Gastrocnemius medialis (tissue), 4 donors: Measurements from ENCODE around the gene LASP1NB.
"Not testable (repeated sequence)": the region's sequence is repeated elsewhere in the genome, so short reads cannot be mapped to it uniquely, and the experiment has no call there.

Experiments used
- ATAC-seq, 2 donors: fragments of 150-250 bp; one replicate each; pipeline ENCODE4 v1.9.1; 2016
- DNase-seq, 2 donors: peaks; one replicate each; pipeline ENCODE4 v3.0.0-alpha.2; 2019
- H3K27ac ChIP-seq, 4 donors: fragments of 200-600 bp; sonication (generic); 1 replicate in 1 of 4; 2 replicates in 3 of 4; pipeline ENCODE4 v1.5.1; 2016 to 2018; ENCODE audit warnings: mild to moderate bottlenecking in 2 of 4, moderate library complexity in 1 of 4
- H3K27me3 ChIP-seq, 3 donors: fragments of 200-600 bp; sonication (generic) in 2 of 3; 1 replicate in 1 of 3; 2 replicates in 2 of 3; pipeline versions ENCODE4 v1.5.1 to v1.6.0; 2016 to 2019; ENCODE audit warnings: mild to moderate bottlenecking in 1 of 3, moderate library complexity in 1 of 3
- H3K36me3 ChIP-seq, 2 donors: fragments of 200-600 bp; sonication (generic) in 1 of 2; one replicate each; pipeline ENCODE4 v1.5.1; 2017 to 2018
- H3K4me1 ChIP-seq, 2 donors: fragments of 200-600 bp; sonication (generic) in 1 of 2; one replicate each; pipeline ENCODE4 v1.5.1; 2016 to 2017; ENCODE audit warnings: mild to moderate bottlenecking in 2 of 2
- H3K4me3 ChIP-seq, 4 donors: fragments of 200-600 bp; sonication (generic) in 3 of 4; 1 replicate in 1 of 4; 2 replicates in 3 of 4; pipeline ENCODE4 v1.5.1; 2016 to 2019; ENCODE audit warnings: mild to moderate bottlenecking in 2 of 4
- H3K9me3 ChIP-seq, 3 donors: fragments of 200-600 bp; sonication (generic) in 2 of 3; 1 replicate in 1 of 3; 2 replicates in 2 of 3; pipeline ENCODE4 v1.5.1; 2016 to 2019
- CTCF ChIP-seq, 5 experiments: fragments of 450-650 bp in 3 of 5; fragments of 200-600 bp in 2 of 5; sonication (generic) in 2 of 5; IDR thresholded peaks in 4 of 5; conservative IDR thresholded peaks in 1 of 5; 1 replicate in 4 of 5; 2 replicates in 1 of 5; pipeline ENCODE4 v1.5.1; 2016 to 2019; ENCODE audit warnings: antibody characterized with exemption in 5 of 5, mild to moderate bottlenecking in 3 of 5, moderate library complexity in 3 of 5
- POLR2A ChIP-seq, 2 donors: fragments of 450-650 bp; IDR thresholded peaks; one replicate each; pipeline ENCODE4 v1.6.1; 2017; ENCODE audit warnings: antibody characterized with exemption in 2 of 2, mild to moderate bottlenecking in 2 of 2, moderate library complexity in 2 of 2
- in situ Hi-C, 4 donors: fragments of 200-750 bp; cut with MboI; loops; one replicate each; pipeline versions ENCODE4 v1.15.0 to v1.8.0; 2017; ENCODE audit warnings: low sequenced_read_pairs in 4 of 4
- intact Hi-C: fragments of 100-400 bp; cut with DNase I; formaldehyde crosslinking; loops from one replicate; pipeline ENCODE4 v1.15.1; 2023; ENCODE audit warnings: low total_unique reads

The LASP1NB gene

GRCh38 chr17:38926293-38927070 lies 1.1 kb downstream of the LASP1NB start:
- no peak overlapping the region for H3K27ac ChIP-seq
- TF ChIP-seq POLR2A (IDR thresholded peaks at IDR 0.05) (no peak), CTCF (IDR thresholded peaks at IDR 0.05 in 4 of 5, conservative IDR thresholded peaks at IDR 0.05 in 1 of 5) (no peak)
- no peak for ATAC-seq
- H3K4me3 ChIP-seq: no peak overlapping the region
- H3K9me3 ChIP-seq: no peaks in the 10 kb centered on the region
- H3K27me3 ChIP-seq: no peaks in the 10 kb centered on the region
- intact Hi-C loops (no loop called here), in situ Hi-C loops (no loop called here)
- DNase-seq: no peak
- H3K36me3 ChIP-seq: no peaks in the 10 kb centered on the region
- H3K4me1 ChIP-seq: peaks cover 19 to 20% of the 10 kb centered on the region in 2 donors

- intact Hi-C loops, ATAC-seq, H3K27me3 ChIP-seq, in situ Hi-C loops, H3K36me3 ChIP-seq, DNase-seq, H3K27ac ChIP-seq, H3K4me3 ChIP-seq, H3K9me3 ChIP-seq, H3K4me1 ChIP-seq: not testable (repeated sequence)
These were observed 5.4 kb downstream of the LASP1NB start for GRCh38 chr17:38930782-38931181.

- ATAC-seq, in situ Hi-C loops, H3K4me3 ChIP-seq, intact Hi-C loops, H3K27me3 ChIP-seq, H3K27ac ChIP-seq, H3K36me3 ChIP-seq, H3K9me3 ChIP-seq, H3K4me1 ChIP-seq, DNase-seq: not testable (repeated sequence)
These were observed 8.5 kb downstream of the LASP1NB start for GRCh38 chr17:38933962-38934361.

- TF ChIP-seq CTCF (IDR thresholded peaks at IDR 0.05 in 4 of 5, conservative IDR thresholded peaks at IDR 0.05 in 1 of 5): no peak
- TF ChIP-seq POLR2A (IDR thresholded peaks at IDR 0.05): no peak
- in situ Hi-C loops: no loop called here
- DNase-seq (no peak), ATAC-seq (no peak)
- H3K4me1 ChIP-seq: no peaks in the 10 kb centered on the region
- H3K36me3 ChIP-seq: no peaks in the 10 kb centered on the region
- intact Hi-C loops: no loop called here
- H3K9me3 ChIP-seq: no peaks in the 10 kb centered on the region
- no peaks in the 10 kb centered on the region for H3K27me3 ChIP-seq
- no peak overlapping the region for H3K27ac ChIP-seq
- H3K4me3 ChIP-seq: no peak overlapping the region
These were observed 14.6 kb downstream of the LASP1NB start for GRCh38 chr17:38939987-38940386.

- no peak for DNase-seq
- no peak for TF ChIP-seq POLR2A (IDR thresholded peaks at IDR 0.05)
- TF ChIP-seq CTCF (IDR thresholded peaks at IDR 0.05 in 4 of 5, conservative IDR thresholded peaks at IDR 0.05 in 1 of 5): no peak
- H3K4me1 ChIP-seq: no peaks in the 10 kb centered on the region
- intact Hi-C loops: no loop called here
- H3K9me3 ChIP-seq: no peaks in the 10 kb centered on the region
- ATAC-seq: no peak
- H3K27me3 ChIP-seq: no peaks in the 10 kb centered on the region
- H3K36me3 ChIP-seq: no peaks in the 10 kb centered on the region
- in situ Hi-C loops: no loop called here
- H3K4me3 ChIP-seq: no peak overlapping the region
- no peak overlapping the region for H3K27ac ChIP-seq
These were observed 15.0 kb downstream of the LASP1NB start for GRCh38 chr17:38940404-38940803.
